Caco-2 (cell line): ENCODE measurements around the gene ABCC3. TPM values are rescaled to one million over a fixed set of nuclear protein-coding genes. Genes with fewer than 3 reads are reported as not detected.
A peak's percentile ranks its signal among the peaks of the same experiment; 100 is the strongest.

Experiments
- BruUV-seq: library from RNA; stranded (reverse); fragments of 400-500 nt; replicated peaks from 2 replicates; lab custom pipeline; 2021; lab: Mats Ljungman, UMichigan
- CTCF ChIA-PET: fragments of 300-600 bp; sonication (Branson Sonifier 250); formaldehyde crosslinking; loops from one replicate; lab custom pipeline; 2022; ENCODE audit warnings: antibody characterized with exemption; lab: Charles Lee
- POLR2A ChIA-PET: fragments of 300-600 bp; sonication (Branson Sonifier 250); formaldehyde crosslinking; loops from one replicate; lab custom pipeline; 2022; ENCODE audit warnings: antibody characterized with exemption; lab: Charles Lee
- DNase-seq, 2 experiments: peaks; one replicate each; pipeline versions ENCODE4 v3.0.0 to v3.0.0-alpha.2; 2020 to 2022
- H3K27me3 ChIP-seq: replicated peaks from 2 replicates; pipeline ENCODE4 v1.6.0; 2011; ENCODE audit warnings: low read length; ENCODE audit not compliant: control insufficient read depth, insufficient read depth
- H3K36me3 ChIP-seq: 2 replicates; pipeline ENCODE4 v1.5.1; 2011; ENCODE audit warnings: low read length; ENCODE audit not compliant: control insufficient read depth, insufficient read depth
- H3K4me1 ChIP-seq: fragments of 250-450 bp; sonication (Bioruptor Pico); 2 replicates; pipeline ENCODE4 v1.5.1; 2020; ENCODE audit warnings: mild to moderate bottlenecking
- H3K4me3 ChIP-seq: 2 replicates; pipeline ENCODE4 v1.5.1; 2011; ENCODE audit warnings: low read depth, mild to moderate bottlenecking, control low read depth, low read length
- H3K9me3 ChIP-seq: fragments of 250-450 bp; sonication (Bioruptor Pico); 2 replicates; pipeline ENCODE4 v1.5.1; 2020; ENCODE audit warnings: mild to moderate bottlenecking, moderate library complexity
- H3K27ac Mint-ChIP-seq: one replicate; pipeline ENCODE4 v1.8.0; 2022; ENCODE audit warnings: mixed read lengths; ENCODE audit not compliant: unreplicated experiment
- H3K27me3 Mint-ChIP-seq: one replicate; pipeline ENCODE4 v1.8.0; 2022; ENCODE audit warnings: mixed read lengths; ENCODE audit not compliant: insufficient read depth, unreplicated experiment
- H3K36me3 Mint-ChIP-seq: one replicate; pipeline ENCODE4 v1.8.0; 2022; ENCODE audit warnings: mild to moderate bottlenecking, mixed read lengths; ENCODE audit not compliant: insufficient read depth, unreplicated experiment
- H3K4me1 Mint-ChIP-seq: one replicate; pipeline ENCODE4 v1.8.0; 2022; ENCODE audit warnings: low read depth, mixed read lengths; ENCODE audit not compliant: unreplicated experiment
- H3K4me3 Mint-ChIP-seq: one replicate; pipeline ENCODE4 v1.8.0; 2022; ENCODE audit warnings: mild to moderate bottlenecking, moderate library complexity, mixed read lengths; ENCODE audit not compliant: unreplicated experiment
- H3K9me3 Mint-ChIP-seq: one replicate; pipeline ENCODE4 v1.8.0; 2022; ENCODE audit warnings: mixed read lengths; ENCODE audit not compliant: unreplicated experiment
- intact Hi-C: fragments of 100-400 bp; cut with micrococcal nuclease; formaldehyde crosslinking; loops from one replicate; pipeline ENCODE4 v1.10.0; 2022; ENCODE audit not compliant: unreplicated experiment
- total RNA-seq: library from RNA; stranded (reverse); gene quantifications from 2 replicates; pipeline ENCODE4 v1.2.3, GENCODE V29; 2022
- TF ChIP-seq, protein P1 (sequence below), 2 experiments: fragments of 200-600 bp in 1 of 2; IDR thresholded peaks; 1 replicate in 1 of 2; 2 replicates in 1 of 2; pipeline versions ENCODE4 v1.5.1 to v1.8.0; 2011 to 2022; ENCODE audit warnings: antibody characterized with exemption in 1 of 2, control low read depth in 1 of 2, inconsistent platforms in 1 of 2, low read depth in 1 of 2, low read length in 1 of 2, mild to moderate bottlenecking in 1 of 2, moderate library complexity in 1 of 2; ENCODE audit not compliant: insufficient read depth in 1 of 2, severe bottlenecking in 1 of 2, unreplicated experiment in 1 of 2

The ABCC3 gene
- total RNA-seq, 1 experiment from 2014 or later = 45.6 TPM

DNA sequence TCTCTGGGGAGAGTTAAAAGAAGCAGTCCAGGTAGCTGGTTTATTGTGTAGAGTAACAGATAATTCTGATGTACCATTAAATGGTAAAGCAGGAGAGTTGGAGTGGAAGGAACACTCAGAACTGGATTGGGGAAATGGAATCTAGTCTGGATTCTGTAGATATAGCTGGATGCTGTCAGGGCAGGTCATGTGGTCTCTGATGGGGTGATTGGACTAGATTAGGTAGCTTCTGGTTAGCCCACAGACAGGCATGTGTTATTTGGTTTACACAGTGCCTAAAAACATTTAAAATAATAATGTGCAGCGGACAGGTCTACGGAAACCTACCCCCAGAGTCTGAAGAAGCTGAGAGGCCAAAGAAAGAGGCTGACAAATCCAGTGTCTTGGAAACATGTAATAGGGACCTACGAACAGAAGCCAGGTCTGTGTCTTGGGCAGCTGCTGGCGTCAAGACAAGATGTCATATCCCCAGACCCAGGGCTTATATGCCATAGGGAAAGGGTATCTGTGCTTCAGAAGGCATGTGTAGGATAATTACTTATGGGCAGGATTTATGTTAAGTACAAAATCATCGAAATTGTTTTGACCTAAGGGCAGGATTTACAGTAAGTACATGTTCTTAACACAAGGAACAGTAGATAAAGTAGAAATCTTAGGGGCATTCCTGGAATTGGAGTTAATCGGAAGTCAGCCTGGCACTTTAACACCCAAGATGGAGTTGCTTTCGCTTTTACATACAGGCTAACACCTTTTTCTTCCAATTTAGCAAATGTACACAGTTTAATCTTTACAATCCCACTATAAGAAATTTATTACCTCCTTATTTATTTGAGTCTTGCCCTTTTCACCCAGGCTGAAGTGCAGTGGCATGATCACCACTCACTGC is 97.1 kb downstream of the ABCC3 start:
- ChIA-PET POLR2A (interaction anchor here (0.5 kb wide), 1 partner anchor 27 kb away, joined by 4 read pairs; no protein-coding TSS in a partner anchor), CTCF (interaction anchor here (0.6 kb wide), 1 partner anchor 532 kb away, joined by 7 read pairs; no protein-coding TSS in a partner anchor)
- Mint-ChIP-seq H3K9me3 (no peaks in the 10 kb centered on the region), H3K27ac (peak overlapping the region; percentile 18), H3K4me1 (peaks cover 32% of the 10 kb centered on the region), H3K36me3 (peaks cover 53% of the 10 kb centered on the region), H3K27me3 (no peaks in the 10 kb centered on the region), H3K4me3 (no peak overlapping the region)
- peaks cover 11% of the 10 kb centered on the region for H3K4me1 ChIP-seq
- H3K27me3 ChIP-seq = no peaks in the 10 kb centered on the region
- intact Hi-C loops = loop anchor here (10.0 kb wide), 1 partner anchor 63 kb away; no protein-coding TSS in a partner anchor
- TF ChIP-seq, protein P1, sequence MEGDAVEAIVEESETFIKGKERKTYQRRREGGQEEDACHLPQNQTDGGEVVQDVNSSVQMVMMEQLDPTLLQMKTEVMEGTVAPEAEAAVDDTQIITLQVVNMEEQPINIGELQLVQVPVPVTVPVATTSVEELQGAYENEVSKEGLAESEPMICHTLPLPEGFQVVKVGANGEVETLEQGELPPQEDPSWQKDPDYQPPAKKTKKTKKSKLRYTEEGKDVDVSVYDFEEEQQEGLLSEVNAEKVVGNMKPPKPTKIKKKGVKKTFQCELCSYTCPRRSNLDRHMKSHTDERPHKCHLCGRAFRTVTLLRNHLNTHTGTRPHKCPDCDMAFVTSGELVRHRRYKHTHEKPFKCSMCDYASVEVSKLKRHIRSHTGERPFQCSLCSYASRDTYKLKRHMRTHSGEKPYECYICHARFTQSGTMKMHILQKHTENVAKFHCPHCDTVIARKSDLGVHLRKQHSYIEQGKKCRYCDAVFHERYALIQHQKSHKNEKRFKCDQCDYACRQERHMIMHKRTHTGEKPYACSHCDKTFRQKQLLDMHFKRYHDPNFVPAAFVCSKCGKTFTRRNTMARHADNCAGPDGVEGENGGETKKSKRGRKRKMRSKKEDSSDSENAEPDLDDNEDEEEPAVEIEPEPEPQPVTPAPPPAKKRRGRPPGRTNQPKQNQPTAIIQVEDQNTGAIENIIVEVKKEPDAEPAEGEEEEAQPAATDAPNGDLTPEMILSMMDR (IDR thresholded peaks at IDR 0.05; ENCODE audit: insufficient read depth in 1 of 2, low read depth in 1 of 2, low read length in 1 of 2, severe bottlenecking in 1 of 2, unreplicated experiment in 1 of 2) = no peak
- DNase-seq = no peak
- no peak overlapping the region for H3K4me3 ChIP-seq
- BruUV-seq = no TSS peak
- peaks cover 4% of the 10 kb centered on the region; the same call in 1 of the 2 replicates for H3K36me3 ChIP-seq
- no peaks in the 10 kb centered on the region for H3K9me3 ChIP-seq

- DNase-seq = no peak
- no peaks in the 10 kb centered on the region for H3K9me3 Mint-ChIP-seq
- peak overlapping the region; percentile 6 for H3K27ac Mint-ChIP-seq
- peaks cover 4% of the 10 kb centered on the region; the same call in 1 of the 2 replicates for H3K4me1 ChIP-seq
- POLR2A ChIA-PET = interaction anchor here (0.7 kb wide), 1 partner anchor 271 kb away, joined by 3 read pairs; no protein-coding TSS in a partner anchor
- peaks cover 23% of the 10 kb centered on the region for H3K4me1 Mint-ChIP-seq
- no peak overlapping the region for H3K4me3 Mint-ChIP-seq
- intact Hi-C loops = loop anchor here (10.0 kb wide), 1 partner anchor 60 kb away; no protein-coding TSS in a partner anchor
- TF ChIP-seq, protein P1 (IDR thresholded peaks at IDR 0.05; ENCODE audit: insufficient read depth in 1 of 2, low read depth in 1 of 2, low read length in 1 of 2, severe bottlenecking in 1 of 2, unreplicated experiment in 1 of 2) = no peak
- no TSS peak for BruUV-seq
- CTCF ChIA-PET = no interaction called here
- H3K36me3 Mint-ChIP-seq = peaks cover 80% of the 10 kb centered on the region
- no peaks in the 10 kb centered on the region for H3K27me3 ChIP-seq
- H3K9me3 ChIP-seq = no peaks in the 10 kb centered on the region
- peaks cover 13% of the 10 kb centered on the region; the same call in 1 of the 2 replicates for H3K36me3 ChIP-seq
- H3K4me3 ChIP-seq = no peak overlapping the region
- H3K27me3 Mint-ChIP-seq = no peaks in the 10 kb centered on the region
Measured at GRCh38 chr17:50735287-50735686, 100.6 kb downstream of the ABCC3 start.

DNA sequence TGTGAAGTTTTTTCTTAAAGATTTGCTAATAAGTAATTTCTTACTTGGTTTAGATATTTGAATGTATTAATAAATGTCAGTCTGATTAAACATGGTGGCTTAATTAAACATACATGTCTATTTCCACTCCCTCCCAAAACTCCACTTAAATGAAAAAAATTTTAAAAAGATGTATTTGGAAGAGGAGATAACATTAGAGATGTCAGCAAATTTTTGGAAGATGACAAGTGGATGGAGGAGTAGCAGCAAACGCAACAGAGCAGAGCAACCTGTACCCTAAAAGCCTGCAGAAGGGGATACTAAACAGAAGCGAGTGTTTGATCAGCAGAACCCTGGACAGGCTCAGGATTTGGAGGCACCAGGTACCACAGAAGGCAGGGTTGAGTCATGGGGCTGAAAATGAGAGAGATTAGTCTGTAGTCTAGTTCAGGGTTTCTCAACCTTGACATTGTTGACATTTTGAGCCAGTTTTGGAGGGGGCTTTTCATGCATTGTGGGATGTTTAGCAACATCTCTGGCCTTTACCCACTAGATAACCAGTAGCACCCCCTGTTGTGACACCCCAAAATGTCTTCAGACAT is 102.5 kb downstream of the ABCC3 start:
- Mint-ChIP-seq H3K9me3 (no peaks in the 10 kb centered on the region), H3K4me1 (peaks cover 11% of the 10 kb centered on the region), H3K27ac (peak overlapping the region; percentile 17), H3K36me3 (peaks cover 87% of the 10 kb centered on the region), H3K4me3 (no peak overlapping the region), H3K27me3 (no peaks in the 10 kb centered on the region)
- Histone ChIP-seq H3K9me3 (no peaks in the 10 kb centered on the region), H3K27me3 (no peaks in the 10 kb centered on the region), H3K4me3 (no peak overlapping the region), H3K36me3 (peaks cover 20% of the 10 kb centered on the region), H3K4me1 (no peaks in the 10 kb centered on the region; the same call in 1 of the 2 replicates)
- no TSS peak for BruUV-seq
- TF ChIP-seq, protein P1 (IDR thresholded peaks at IDR 0.05; ENCODE audit: insufficient read depth in 1 of 2, low read depth in 1 of 2, low read length in 1 of 2, severe bottlenecking in 1 of 2, unreplicated experiment in 1 of 2) = no peak
- POLR2A ChIA-PET = no interaction called here
- intact Hi-C loops = loop anchor here (10.0 kb wide), 1 partner anchor 58 kb away; no protein-coding TSS in a partner anchor
- no peak for DNase-seq
- CTCF ChIA-PET = no interaction called here
